CD14-positive monocyte (primary cell): Measurements from ENCODE around the gene TRAPPC5. TPM values are rescaled to one million over a fixed set of nuclear protein-coding genes. Genes with fewer than 3 reads are reported as not detected.
A peak's percentile ranks its signal among the peaks of the same experiment; 100 is the strongest.

Experiments
- DNase-seq, 3 donors: peaks; one replicate each; pipeline ENCODE4 v3.0.0-alpha.2; 2011 to 2022
- H2AFZ ChIP-seq: 2 replicates; pipeline ENCODE4 v1.6.0; 2012; ENCODE audit warnings: mild to moderate bottlenecking, low read depth, low read length, inconsistent platforms; ENCODE audit not compliant: insufficient read depth, poor library complexity, severe bottlenecking
- H3K27ac ChIP-seq, 2 donors: 1 replicate in 1 of 2; 2 replicates in 1 of 2; pipeline ENCODE4 v1.5.1; 2012 to 2013; ENCODE audit warnings: low read length in 2 of 2, control low read depth in 1 of 2, inconsistent platforms in 1 of 2, low read depth in 1 of 2, mild to moderate bottlenecking in 1 of 2
- H3K27me3 ChIP-seq, 2 donors: one replicate each; pipeline versions ENCODE4 v1.6.0 to v1.6.1; 2011 to 2013; ENCODE audit warnings: low read length in 2 of 2; ENCODE audit not compliant: control insufficient read depth in 2 of 2, insufficient read depth in 2 of 2
- H3K36me3 ChIP-seq, 2 donors: replicated peaks in 1 of 2; 1 replicate in 1 of 2; 2 replicates in 1 of 2; pipeline versions ENCODE4 v1.5.1 to v1.6.1; 2012 to 2013; ENCODE audit warnings: low read length in 2 of 2, control low read depth in 1 of 2, inconsistent platforms in 1 of 2, mild to moderate bottlenecking in 1 of 2; ENCODE audit not compliant: insufficient read depth in 2 of 2, control insufficient read depth in 1 of 2
- H3K4me1 ChIP-seq, 2 donors: 1 replicate in 1 of 2; 2 replicates in 1 of 2; pipeline versions ENCODE4 v1.5.1 to v1.6.1; 2012 to 2013; ENCODE audit warnings: low read length in 2 of 2, control low read depth in 1 of 2, inconsistent platforms in 1 of 2, mild to moderate bottlenecking in 1 of 2, moderate library complexity in 1 of 2; ENCODE audit not compliant: insufficient read depth in 2 of 2, control insufficient read depth in 1 of 2
- H3K4me2 ChIP-seq: replicated peaks from 2 replicates; pipeline ENCODE3; 2012; ENCODE audit warnings: low read length, moderate library complexity, mild to moderate bottlenecking; ENCODE audit not compliant: poor library complexity, severe bottlenecking; ENCODE audit errors: extremely low read depth
- H3K4me3 ChIP-seq, 3 experiments: fragments of 200-600 bp in 1 of 3; sonication (generic) in 1 of 3; replicated peaks in 1 of 3; 1 replicate in 2 of 3; 2 replicates in 1 of 3; pipeline ENCODE4 v1.5.1; 2011 to 2013; ENCODE audit warnings: low read length in 3 of 3, mild to moderate bottlenecking in 3 of 3, control low read depth in 2 of 3, low read depth in 2 of 3, inconsistent platforms in 1 of 3, moderate library complexity in 1 of 3
- H3K79me2 ChIP-seq: 2 replicates; pipeline ENCODE4 v1.6.0; 2012; ENCODE audit warnings: mild to moderate bottlenecking, control low read depth, inconsistent platforms, low read length, moderate library complexity; ENCODE audit not compliant: insufficient read depth
- H3K9ac ChIP-seq: 2 replicates; pipeline ENCODE4 v1.6.0; 2017; ENCODE audit warnings: low read length, mild to moderate bottlenecking; ENCODE audit not compliant: insufficient read depth, poor library complexity, severe bottlenecking
- H3K9me3 ChIP-seq, 2 donors: replicated peaks in 1 of 2; 1 replicate in 1 of 2; 2 replicates in 1 of 2; pipeline versions ENCODE4 v1.5.1 to v1.6.1; 2012 to 2013; ENCODE audit warnings: low read length in 2 of 2, control low read depth in 1 of 2; ENCODE audit not compliant: control insufficient read depth in 1 of 2, insufficient read depth in 1 of 2
- H4K20me1 ChIP-seq: 2 replicates; pipeline ENCODE4 v1.6.0; 2012; ENCODE audit warnings: mild to moderate bottlenecking, low read length, control low read depth, moderate library complexity; ENCODE audit not compliant: insufficient read depth
- H3K27ac Mint-ChIP-seq, 7 donors: one replicate each; pipeline ENCODE4 v1.8.0; 2020; ENCODE audit warnings: mild to moderate bottlenecking in 7 of 7, mixed read lengths in 7 of 7, moderate library complexity in 6 of 7, inconsistent platforms in 2 of 7
- H3K27me3 Mint-ChIP-seq, 3 donors: one replicate each; pipeline ENCODE4 v1.8.0; 2021 to 2022; ENCODE audit warnings: low read depth in 3 of 3, mild to moderate bottlenecking in 3 of 3, mixed read lengths in 3 of 3, moderate library complexity in 3 of 3, inconsistent platforms in 1 of 3
- H3K36me3 Mint-ChIP-seq, 2 donors: one replicate each; pipeline ENCODE4 v1.8.0; 2020; ENCODE audit warnings: mixed read lengths in 2 of 2, inconsistent platforms in 1 of 2, mild to moderate bottlenecking in 1 of 2
- H3K4me1 Mint-ChIP-seq: one replicate; pipeline ENCODE4 v1.8.0; 2020; ENCODE audit warnings: mild to moderate bottlenecking, mixed read lengths
- H3K4me3 Mint-ChIP-seq, 2 donors: one replicate each; pipeline ENCODE4 v1.8.0; 2020; ENCODE audit warnings: mild to moderate bottlenecking in 2 of 2, mixed read lengths in 2 of 2, moderate library complexity in 1 of 2
- H3K9me3 Mint-ChIP-seq, 7 donors: one replicate each; pipeline ENCODE4 v1.8.0; 2020 to 2022; ENCODE audit warnings: mixed read lengths in 7 of 7, mild to moderate bottlenecking in 6 of 7, moderate library complexity in 6 of 7, inconsistent platforms in 2 of 7
- WGBS: methylation state at CpG from one replicate; pipeline ENCODE4 v1.1.5; 2013; ENCODE audit warnings: missing lambda C conversion rate; ENCODE audit not compliant: insufficient coverage; 5-methylcytosine and 5-hydroxymethylcytosine counted together
- intact Hi-C, 2 donors: fragments of 100-400 bp; cut with micrococcal nuclease; formaldehyde crosslinking; loops; one replicate each; pipeline versions ENCODE4 v1.15.0 to v1.15.1; 2023
- polyA plus RNA-seq, 3 donors: library from polyadenylated mRNA; depleted of rRNA in 1 of 3; unstranded in 2 of 3; stranded (reverse) in 1 of 3; fragments of 300-500 nt in 2 of 3; fragments of >200 nt in 1 of 3; fragmentation: Illumina TruSeq in 2 of 3; gene quantifications; 1 replicate in 2 of 3; 2 replicates in 1 of 3; pipeline ENCODE4 v1.2.3, GENCODE V29; 2012 to 2021
- TF ChIP-seq, protein P1 (sequence below): fragments of 200-600 bp; IDR thresholded peaks from one replicate; pipeline ENCODE4 v1.8.0; 2022; ENCODE audit warnings: antibody characterized with exemption, mild to moderate bottlenecking

The TRAPPC5 gene
- polyA plus RNA-seq, 3 donors = 126 to 449 (median 414) TPM

DNA sequence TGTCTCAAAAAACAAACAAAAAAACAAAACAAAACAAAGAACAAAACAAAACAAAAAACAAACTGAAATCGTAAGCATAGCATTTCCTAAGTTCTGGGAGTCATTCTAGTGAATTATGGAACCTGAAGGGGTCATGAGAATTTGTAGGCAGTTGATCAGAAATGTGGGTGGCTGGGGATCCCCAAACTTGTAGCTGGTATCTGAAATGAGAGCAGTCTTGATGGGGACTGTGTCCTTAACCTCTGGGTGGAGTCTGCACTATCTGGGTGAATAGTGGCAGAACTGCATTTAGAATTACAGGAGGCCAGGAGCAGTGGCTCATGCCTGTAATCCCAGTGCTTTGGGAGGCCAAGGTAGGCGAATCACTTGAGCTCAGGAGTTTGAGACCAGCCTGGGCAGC is 45.2 kb downstream of the TRAPPC5 start:
- no peaks in the 10 kb centered on the region for H4K20me1 ChIP-seq
- no peak overlapping the region for H2AFZ ChIP-seq
- DNase-seq = no peak
- Mint-ChIP-seq H3K27ac (no peak overlapping the region), H3K27me3 (peaks cover 3 to 17% (median 11%) of the 10 kb centered on the region in 3 donors), H3K4me1 (peaks cover 34% of the 10 kb centered on the region), H3K9me3 (peaks cover 0 to 12% (median 1%) of the 10 kb centered on the region in 7 donors), H3K36me3 (peaks cover 0 to 13% of the 10 kb centered on the region in 2 donors), H3K4me3 (no peak overlapping the region)
- no peaks in the 10 kb centered on the region for H3K79me2 ChIP-seq
- peaks cover 22 to 26% of the 10 kb centered on the region in 2 donors for H3K4me1 ChIP-seq
- no peaks in the 10 kb centered on the region for H3K36me3 ChIP-seq
- peaks cover 0 to 3% of the 10 kb centered on the region in 2 donors for H3K27me3 ChIP-seq
- H3K4me3 ChIP-seq = no peak overlapping the region
- no peak overlapping the region for H3K4me2 ChIP-seq
- WGBS = 100% methylated on average over 1 of the region's 2 CpGs
- no peak overlapping the region for H3K27ac ChIP-seq
- intact Hi-C loops = no loop called here
- no peak overlapping the region for H3K9ac ChIP-seq
- no peaks in the 10 kb centered on the region for H3K9me3 ChIP-seq
- TF ChIP-seq, protein P1, sequence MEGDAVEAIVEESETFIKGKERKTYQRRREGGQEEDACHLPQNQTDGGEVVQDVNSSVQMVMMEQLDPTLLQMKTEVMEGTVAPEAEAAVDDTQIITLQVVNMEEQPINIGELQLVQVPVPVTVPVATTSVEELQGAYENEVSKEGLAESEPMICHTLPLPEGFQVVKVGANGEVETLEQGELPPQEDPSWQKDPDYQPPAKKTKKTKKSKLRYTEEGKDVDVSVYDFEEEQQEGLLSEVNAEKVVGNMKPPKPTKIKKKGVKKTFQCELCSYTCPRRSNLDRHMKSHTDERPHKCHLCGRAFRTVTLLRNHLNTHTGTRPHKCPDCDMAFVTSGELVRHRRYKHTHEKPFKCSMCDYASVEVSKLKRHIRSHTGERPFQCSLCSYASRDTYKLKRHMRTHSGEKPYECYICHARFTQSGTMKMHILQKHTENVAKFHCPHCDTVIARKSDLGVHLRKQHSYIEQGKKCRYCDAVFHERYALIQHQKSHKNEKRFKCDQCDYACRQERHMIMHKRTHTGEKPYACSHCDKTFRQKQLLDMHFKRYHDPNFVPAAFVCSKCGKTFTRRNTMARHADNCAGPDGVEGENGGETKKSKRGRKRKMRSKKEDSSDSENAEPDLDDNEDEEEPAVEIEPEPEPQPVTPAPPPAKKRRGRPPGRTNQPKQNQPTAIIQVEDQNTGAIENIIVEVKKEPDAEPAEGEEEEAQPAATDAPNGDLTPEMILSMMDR = no peak

DNA sequence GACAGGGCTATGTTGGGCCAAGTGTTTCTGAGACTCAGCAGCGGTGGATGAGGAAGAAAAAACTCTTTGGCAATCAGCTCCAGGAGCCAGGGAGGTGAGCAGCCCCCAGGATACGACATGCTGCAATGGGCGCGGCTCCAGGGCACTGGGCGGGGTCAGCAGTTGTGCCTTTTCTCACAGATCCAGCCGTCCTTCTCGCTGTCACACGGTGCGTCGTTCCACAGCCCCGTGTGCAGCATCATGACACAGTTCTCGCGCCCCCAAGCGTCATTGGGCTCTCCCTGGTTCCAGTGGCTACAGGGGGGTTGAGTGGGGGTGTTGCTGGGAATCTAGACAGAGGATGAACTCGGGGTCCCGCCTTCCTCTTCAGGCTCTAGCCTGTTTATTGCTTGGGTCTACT is 48.6 kb downstream of the TRAPPC5 start:
- Histone ChIP-seq H3K27ac (peak overlapping the region; percentile 1 to 42), H3K9me3 (no peaks in the 10 kb centered on the region), H2AFZ (peak overlapping the region; percentile 87), H3K4me1 (peaks cover 35 to 52% of the 10 kb centered on the region in 2 donors), H4K20me1 (no peaks in the 10 kb centered on the region), H3K9ac (peak overlapping the region; percentile 51), H3K4me2 (peak overlapping the region; percentile 83), H3K36me3 (no peaks in the 10 kb centered on the region), H3K27me3 (peaks cover 0 to 3% of the 10 kb centered on the region in 2 donors), H3K4me3 (peak overlapping the region in 2 of 3 experiments; percentile 34 to 71), H3K79me2 (no peaks in the 10 kb centered on the region)
- Mint-ChIP-seq H3K9me3 (peaks cover 0 to 10% (median 1%) of the 10 kb centered on the region in 7 donors), H3K27me3 (peaks cover 2 to 22% (median 16%) of the 10 kb centered on the region in 3 donors), H3K4me3 (peak overlapping the region; percentile 77 to 91), H3K4me1 (peaks cover 43% of the 10 kb centered on the region), H3K36me3 (peaks cover 0 to 13% of the 10 kb centered on the region in 2 donors), H3K27ac (peak overlapping the region; percentile 26 to 83 (median 71))
- WGBS = 3% methylated on average over 11 of the region's 16 CpGs
- intact Hi-C loops = no loop called here
- DNase-seq = peak; percentile 46 to 79 (median 58)
- TF ChIP-seq, protein P1 = no peak
